ENCODE data around the gene DDC. TPM values are rescaled to one million over a fixed set of nuclear protein-coding genes. Genes with fewer than 3 reads are reported as not detected.

DDC gene
- total RNA-seq, 1 experiment from 2014 or later, result not detected

DNA sequence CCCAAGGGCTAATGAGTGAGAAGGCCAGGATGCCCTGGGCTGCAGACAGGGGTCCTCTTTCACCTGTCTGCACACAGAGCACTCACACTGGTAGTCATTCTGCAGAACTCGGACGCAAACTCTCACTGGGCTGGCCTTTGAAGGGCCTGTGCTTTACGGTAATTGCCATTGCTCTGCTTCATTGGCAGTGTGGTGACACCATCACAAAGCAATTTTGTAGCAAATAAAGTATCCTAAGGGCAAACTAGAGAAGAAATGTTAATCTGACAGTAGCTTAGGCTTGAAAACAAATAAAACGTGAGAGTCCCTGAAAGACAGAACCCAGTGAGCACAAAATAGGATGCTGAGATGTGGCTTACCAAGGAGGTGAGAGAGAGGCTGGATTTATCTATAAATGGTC, 84.4 kb downstream of the DDC start:
- intact Hi-C loops (cut with micrococcal nuclease), result no loop called here
- ATAC-seq, result no peak
- Histone ChIP-seq H3K4me1 (ENCODE audit: control insufficient read depth in 1 of 2, insufficient read depth in 2 of 2, low read length in 2 of 2) (no peaks in the 10 kb centered on the region), H3K9ac (ENCODE audit: low read length) (no peak overlapping the region), H3K36me3 (ENCODE audit: control insufficient read depth in 1 of 2, insufficient read depth in 2 of 2, low read length in 2 of 2) (no peaks in the 10 kb centered on the region), H3K9me3 (ENCODE audit: control insufficient read depth in 1 of 2, insufficient read depth in 1 of 2, low read depth in 1 of 2, low read length in 2 of 2) (no peaks in the 10 kb centered on the region), H3K27ac (ENCODE audit: low read depth, low read length) (no peak overlapping the region), H4K20me1 (ENCODE audit: insufficient read depth) (no peaks in the 10 kb centered on the region), H3K9me2 (ENCODE audit: insufficient read depth) (0 out of 2 replicates have a peak, but pooled peaks cover 3% of the 10 kb centered on the region), H3K4me2 (ENCODE audit: low read length) (no peak overlapping the region), H3K27me3 (ENCODE audit: insufficient read depth, low read length) (no peaks in the 10 kb centered on the region), H3K79me2 (ENCODE audit: insufficient read depth, low read length) (no peaks in the 10 kb centered on the region), H3K4me3 (replicated peaks in 1 of 2; ENCODE audit: low read depth in 1 of 2, low read length in 2 of 2) (no peak overlapping the region), H2AFZ (ENCODE audit: low read depth, low read length, poor library complexity, severe bottlenecking) (no peak overlapping the region)
- DNase-seq (ENCODE audit: low read depth, low spot score), result no peak
- BruUV-seq (replicated peaks), result no TSS peak
- ChIA-PET POLR2A (no interaction called here), CTCF (no interaction called here), RAD21 (ENCODE audit: low non-redundant PET in 1 of 2, low total read pairs in 2 of 2, uncharacterized antibody in 2 of 2, unreplicated experiment in 2 of 2) (no interaction called here)
- TF ChIP-seq YY1 (IDR thresholded peaks at IDR 0.05; ENCODE audit: extremely low read depth, insufficient replicate concordance, low read depth, low read length) (no peak), EGR1 (IDR thresholded peaks at IDR 0.05; ENCODE audit: low read depth) (no peak), ZFX (IDR thresholded peaks at IDR 0.05) (no peak), CEBPB (IDR thresholded peaks at IDR 0.05; ENCODE audit: low read depth) (no peak), ZNF274 (IDR thresholded peaks at IDR 0.05; ENCODE audit: low read depth, low read length) (no peak), POLR2AphosphoS5 (IDR thresholded peaks at IDR 0.05; ENCODE audit: low read depth, low read length) (no peak), POLR2A (IDR thresholded peaks at IDR 0.05; ENCODE audit: borderline replicate concordance, extremely low read depth, insufficient read depth, insufficient read length) (no peak), ELF1 (IDR thresholded peaks at IDR 0.05; ENCODE audit: borderline replicate concordance, low read depth) (no peak), SP1 (IDR thresholded peaks at IDR 0.05; ENCODE audit: low read depth) (no peak), EZH2 (IDR thresholded peaks at IDR 0.05) (no peak), EZH2phosphoT487 (IDR thresholded peaks at IDR 0.05; ENCODE audit: borderline replicate concordance) (no peak), TCF7L2 (IDR thresholded peaks at IDR 0.05; ENCODE audit: borderline replicate concordance, extremely low read depth, insufficient read depth, insufficient read length) (no peak), JUND (IDR thresholded peaks at IDR 0.05) (no peak)
- TF ChIP-seq, protein P1, sequence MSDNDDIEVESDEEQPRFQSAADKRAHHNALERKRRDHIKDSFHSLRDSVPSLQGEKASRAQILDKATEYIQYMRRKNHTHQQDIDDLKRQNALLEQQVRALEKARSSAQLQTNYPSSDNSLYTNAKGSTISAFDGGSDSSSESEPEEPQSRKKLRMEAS (IDR thresholded peaks at IDR 0.05), result no peak
- TF ChIP-seq, protein P2, sequence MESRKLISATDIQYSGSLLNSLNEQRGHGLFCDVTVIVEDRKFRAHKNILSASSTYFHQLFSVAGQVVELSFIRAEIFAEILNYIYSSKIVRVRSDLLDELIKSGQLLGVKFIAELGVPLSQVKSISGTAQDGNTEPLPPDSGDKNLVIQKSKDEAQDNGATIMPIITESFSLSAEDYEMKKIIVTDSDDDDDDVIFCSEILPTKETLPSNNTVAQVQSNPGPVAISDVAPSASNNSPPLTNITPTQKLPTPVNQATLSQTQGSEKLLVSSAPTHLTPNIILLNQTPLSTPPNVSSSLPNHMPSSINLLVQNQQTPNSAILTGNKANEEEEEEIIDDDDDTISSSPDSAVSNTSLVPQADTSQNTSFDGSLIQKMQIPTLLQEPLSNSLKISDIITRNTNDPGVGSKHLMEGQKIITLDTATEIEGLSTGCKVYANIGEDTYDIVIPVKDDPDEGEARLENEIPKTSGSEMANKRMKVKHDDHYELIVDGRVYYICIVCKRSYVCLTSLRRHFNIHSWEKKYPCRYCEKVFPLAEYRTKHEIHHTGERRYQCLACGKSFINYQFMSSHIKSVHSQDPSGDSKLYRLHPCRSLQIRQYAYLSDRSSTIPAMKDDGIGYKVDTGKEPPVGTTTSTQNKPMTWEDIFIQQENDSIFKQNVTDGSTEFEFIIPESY (IDR thresholded peaks at IDR 0.05; ENCODE audit: extremely low read depth, insufficient replicate concordance, low read length), result no peak
- TF ChIP-seq, protein P3, sequence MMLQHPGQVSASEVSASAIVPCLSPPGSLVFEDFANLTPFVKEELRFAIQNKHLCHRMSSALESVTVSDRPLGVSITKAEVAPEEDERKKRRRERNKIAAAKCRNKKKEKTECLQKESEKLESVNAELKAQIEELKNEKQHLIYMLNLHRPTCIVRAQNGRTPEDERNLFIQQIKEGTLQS (IDR thresholded peaks at IDR 0.05), result no peak
- TF ChIP-seq, protein P4, sequence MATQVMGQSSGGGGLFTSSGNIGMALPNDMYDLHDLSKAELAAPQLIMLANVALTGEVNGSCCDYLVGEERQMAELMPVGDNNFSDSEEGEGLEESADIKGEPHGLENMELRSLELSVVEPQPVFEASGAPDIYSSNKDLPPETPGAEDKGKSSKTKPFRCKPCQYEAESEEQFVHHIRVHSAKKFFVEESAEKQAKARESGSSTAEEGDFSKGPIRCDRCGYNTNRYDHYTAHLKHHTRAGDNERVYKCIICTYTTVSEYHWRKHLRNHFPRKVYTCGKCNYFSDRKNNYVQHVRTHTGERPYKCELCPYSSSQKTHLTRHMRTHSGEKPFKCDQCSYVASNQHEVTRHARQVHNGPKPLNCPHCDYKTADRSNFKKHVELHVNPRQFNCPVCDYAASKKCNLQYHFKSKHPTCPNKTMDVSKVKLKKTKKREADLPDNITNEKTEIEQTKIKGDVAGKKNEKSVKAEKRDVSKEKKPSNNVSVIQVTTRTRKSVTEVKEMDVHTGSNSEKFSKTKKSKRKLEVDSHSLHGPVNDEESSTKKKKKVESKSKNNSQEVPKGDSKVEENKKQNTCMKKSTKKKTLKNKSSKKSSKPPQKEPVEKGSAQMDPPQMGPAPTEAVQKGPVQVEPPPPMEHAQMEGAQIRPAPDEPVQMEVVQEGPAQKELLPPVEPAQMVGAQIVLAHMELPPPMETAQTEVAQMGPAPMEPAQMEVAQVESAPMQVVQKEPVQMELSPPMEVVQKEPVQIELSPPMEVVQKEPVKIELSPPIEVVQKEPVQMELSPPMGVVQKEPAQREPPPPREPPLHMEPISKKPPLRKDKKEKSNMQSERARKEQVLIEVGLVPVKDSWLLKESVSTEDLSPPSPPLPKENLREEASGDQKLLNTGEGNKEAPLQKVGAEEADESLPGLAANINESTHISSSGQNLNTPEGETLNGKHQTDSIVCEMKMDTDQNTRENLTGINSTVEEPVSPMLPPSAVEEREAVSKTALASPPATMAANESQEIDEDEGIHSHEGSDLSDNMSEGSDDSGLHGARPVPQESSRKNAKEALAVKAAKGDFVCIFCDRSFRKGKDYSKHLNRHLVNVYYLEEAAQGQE (IDR thresholded peaks at IDR 0.05; ENCODE audit: low read depth), result no peak

Measured in HCT116 (cell line).